HepG2 (cell line): ENCODE measurements around the gene LYPD6B. TPM values are rescaled to one million over a fixed set of nuclear protein-coding genes. Genes with fewer than 3 reads are reported as not detected.
A peak's percentile ranks its signal among the peaks of the same experiment; 100 is the strongest.

Source experiments
- ATF3 ChIP-seq: sonication (generic); formaldehyde crosslinking; IDR thresholded peaks from 2 replicates; pipeline ENCODE4 v1.4.0; 2020; ENCODE audit warnings: missing genetic modification reagents
- CBX5 ChIP-seq: sonication (generic); formaldehyde crosslinking; IDR thresholded peaks from 2 replicates; pipeline ENCODE4 v1.4.0; 2020; ENCODE audit warnings: missing genetic modification reagents, borderline replicate concordance
- CEBPB ChIP-seq: IDR thresholded peaks from 2 replicates; pipeline ENCODE4 v1.6.1; 2011; ENCODE audit warnings: low read depth, low read length, improper control_type of control experiment, borderline replicate concordance
- KAT8 ChIP-seq: IDR thresholded peaks from 2 replicates; pipeline ENCODE4 v1.6.1; 2016; ENCODE audit warnings: missing genetic modification reagents, missing compliant biosample characterization
- KLF16 ChIP-seq, 2 experiments: sonication (generic) in 1 of 2; formaldehyde crosslinking in 1 of 2; IDR thresholded peaks; 2 replicates each; pipeline versions ENCODE4 v1.6.1 to v1.8.0; 2016 to 2023; ENCODE audit warnings: missing genetic modification reagents in 2 of 2, missing compliant biosample characterization in 1 of 2
- MAF1 ChIP-seq: sonication (generic); formaldehyde crosslinking; IDR thresholded peaks from 2 replicates; pipeline ENCODE4 v1.5.0; 2020; ENCODE audit warnings: missing genetic modification reagents, borderline replicate concordance
- PHB2 ChIP-seq: fragments of 450-650 bp; IDR thresholded peaks from 2 replicates; pipeline ENCODE4 v1.6.1; 2018; ENCODE audit not compliant: partially characterized antibody
- RARA ChIP-seq: IDR thresholded peaks from 2 replicates; pipeline ENCODE4 v1.6.1; 2016; ENCODE audit warnings: missing genetic modification reagents, missing compliant biosample characterization
- SALL1 ChIP-seq: sonication (generic); formaldehyde crosslinking; IDR thresholded peaks from 2 replicates; pipeline ENCODE4 v1.8.0; 2022; ENCODE audit warnings: mild to moderate bottlenecking, missing genetic modification reagents
- SOX5 ChIP-seq: IDR thresholded peaks from 2 replicates; pipeline ENCODE4 v1.6.1; 2016; ENCODE audit warnings: borderline replicate concordance
- ZBTB26 ChIP-seq: IDR thresholded peaks from 2 replicates; pipeline ENCODE4 v1.6.1; 2016; ENCODE audit warnings: missing compliant biosample characterization, missing genetic modification reagents, borderline replicate concordance
- ZEB1 ChIP-seq: IDR thresholded peaks from 2 replicates; pipeline ENCODE4 v1.6.1; 2012; ENCODE audit warnings: mild to moderate bottlenecking, low read depth, inconsistent platforms; ENCODE audit not compliant: insufficient replicate concordance
- ZFY ChIP-seq: sonication (generic); formaldehyde crosslinking; IDR thresholded peaks from 2 replicates; pipeline ENCODE4 v1.4.0; 2020; ENCODE audit warnings: missing genetic modification reagents
- ZNF12 ChIP-seq: sonication (generic); formaldehyde crosslinking; IDR thresholded peaks from 2 replicates; pipeline ENCODE4 v1.5.0; 2020; ENCODE audit warnings: missing genetic modification reagents
- ZNF205 ChIP-seq: IDR thresholded peaks from 2 replicates; pipeline ENCODE4 v1.6.1; 2018; ENCODE audit warnings: missing biosample characterization, missing genetic modification reagents
- ZNF292 ChIP-seq: sonication (generic); formaldehyde crosslinking; IDR thresholded peaks from 2 replicates; pipeline ENCODE4 v1.8.1; 2022; ENCODE audit warnings: mild to moderate bottlenecking, low read depth, missing genetic modification reagents, borderline replicate concordance
- ZNF30 ChIP-seq: sonication (generic); formaldehyde crosslinking; IDR thresholded peaks from 2 replicates; pipeline ENCODE4 v1.5.0; 2020; ENCODE audit warnings: mild to moderate bottlenecking, missing genetic modification reagents
- ZNF451 ChIP-seq: sonication (generic); formaldehyde crosslinking; IDR thresholded peaks from 2 replicates; pipeline ENCODE4 v1.5.0; 2020; ENCODE audit warnings: mild to moderate bottlenecking, missing genetic modification reagents
- ZNF563 ChIP-seq: sonication (generic); formaldehyde crosslinking; IDR thresholded peaks from 2 replicates; pipeline ENCODE4 v1.8.0; 2022; ENCODE audit warnings: mild to moderate bottlenecking, moderate library complexity, missing genetic modification reagents
- ZNF776 ChIP-seq: sonication (generic); formaldehyde crosslinking; IDR thresholded peaks from 2 replicates; pipeline ENCODE4 v1.4.0; 2020; ENCODE audit warnings: mild to moderate bottlenecking, missing genetic modification reagents
- polyA plus RNA-seq, 8 experiments: library from polyadenylated mRNA; depleted of rRNA in 3 of 8; stranded (reverse) in 7 of 8; unstranded in 1 of 8; fragments of >200 nt; fragmentation: Illumina TruSeq in 4 of 8; extraction: Trizol in 4 of 8; gene quantifications; 2 replicates each; pipeline versions ENCODE4 v1.2.1 to v1.2.3, GENCODE V29; 2011 to 2016; ENCODE audit warnings: low read depth in 4 of 8, missing spikeins in 1 of 8, mixed read lengths in 1 of 8; ENCODE audit not compliant: insufficient read depth in 1 of 8
- total RNA-seq, 5 experiments: library from RNA; depleted of rRNA; stranded (reverse); fragments of >200 nt; fragmentation: Illumina TruSeq; extraction: Trizol; gene quantifications; 2 replicates each; pipeline ENCODE4 v1.2.3, GENCODE V29; 2016; ENCODE audit warnings: low read depth in 1 of 5
- TF ChIP-seq, protein P1 (sequence below): sonication (generic); formaldehyde crosslinking; IDR thresholded peaks from 2 replicates; pipeline ENCODE4 v1.4.0; 2020; ENCODE audit warnings: missing genetic modification reagents
- TF ChIP-seq, protein P2 (sequence below): IDR thresholded peaks from 2 replicates; pipeline ENCODE4 v1.6.1; 2018; ENCODE audit warnings: missing genetic modification reagents, mild to moderate bottlenecking, missing compliant biosample characterization
- TF ChIP-seq, protein P3 (sequence below): sonication (generic); formaldehyde crosslinking; IDR thresholded peaks from 2 replicates; pipeline ENCODE4 v1.8.1; 2023; ENCODE audit warnings: mild to moderate bottlenecking, inconsistent platforms, moderate library complexity, missing genetic modification reagents, borderline replicate concordance
- TF ChIP-seq, protein P4 (sequence below): sonication (generic); formaldehyde crosslinking; IDR thresholded peaks from 2 replicates; pipeline ENCODE4 v1.4.0; 2020; ENCODE audit warnings: missing genetic modification reagents

Gene LYPD6B
- total and polyA plus RNA-seq, 2 of the 13 experiments (the other 11 are each of a cell fraction or from before 2014, with no cell fraction given): not detected

- no peak for TF ChIP-seq ZBTB26 (CRISPR knock-in tag)
- peak; percentile 53; the same call in 1 of the 2 replicates for TF ChIP-seq ZNF292 (CRISPR knock-in tag)
- no peak for TF ChIP-seq ZEB1
- TF ChIP-seq PHB2: no peak
- TF ChIP-seq KAT8: 0 out of 2 replicates have a peak, but pooled peaks have one; percentile 30
- TF ChIP-seq ZNF563 (CRISPR knock-in tag): no peak
- peak; percentile 31; the same call in 1 of the 2 replicates for TF ChIP-seq SOX5 (CRISPR knock-in tag)
- TF ChIP-seq ZFY (CRISPR knock-in tag): 0 out of 2 replicates have a peak, but pooled peaks have one; percentile 23
- TF ChIP-seq ZNF30: no peak
- TF ChIP-seq, protein P1, sequence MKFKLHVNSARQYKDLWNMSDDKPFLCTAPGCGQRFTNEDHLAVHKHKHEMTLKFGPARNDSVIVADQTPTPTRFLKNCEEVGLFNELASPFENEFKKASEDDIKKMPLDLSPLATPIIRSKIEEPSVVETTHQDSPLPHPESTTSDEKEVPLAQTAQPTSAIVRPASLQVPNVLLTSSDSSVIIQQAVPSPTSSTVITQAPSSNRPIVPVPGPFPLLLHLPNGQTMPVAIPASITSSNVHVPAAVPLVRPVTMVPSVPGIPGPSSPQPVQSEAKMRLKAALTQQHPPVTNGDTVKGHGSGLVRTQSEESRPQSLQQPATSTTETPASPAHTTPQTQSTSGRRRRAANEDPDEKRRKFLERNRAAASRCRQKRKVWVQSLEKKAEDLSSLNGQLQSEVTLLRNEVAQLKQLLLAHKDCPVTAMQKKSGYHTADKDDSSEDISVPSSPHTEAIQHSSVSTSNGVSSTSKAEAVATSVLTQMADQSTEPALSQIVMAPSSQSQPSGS: peak; percentile 67
- TF ChIP-seq, protein P2, sequence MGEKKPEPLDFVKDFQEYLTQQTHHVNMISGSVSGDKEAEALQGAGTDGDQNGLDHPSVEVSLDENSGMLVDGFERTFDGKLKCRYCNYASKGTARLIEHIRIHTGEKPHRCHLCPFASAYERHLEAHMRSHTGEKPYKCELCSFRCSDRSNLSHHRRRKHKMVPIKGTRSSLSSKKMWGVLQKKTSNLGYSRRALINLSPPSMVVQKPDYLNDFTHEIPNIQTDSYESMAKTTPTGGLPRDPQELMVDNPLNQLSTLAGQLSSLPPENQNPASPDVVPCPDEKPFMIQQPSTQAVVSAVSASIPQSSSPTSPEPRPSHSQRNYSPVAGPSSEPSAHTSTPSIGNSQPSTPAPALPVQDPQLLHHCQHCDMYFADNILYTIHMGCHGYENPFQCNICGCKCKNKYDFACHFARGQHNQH: 0 out of 2 replicates have a peak, but pooled peaks have one; percentile 22
- no peak for TF ChIP-seq ZNF776
- 0 out of 2 replicates have a peak, but pooled peaks have one; percentile 79 for TF ChIP-seq CBX5 (CRISPR knock-in tag)
- TF ChIP-seq MAF1: no peak
- peak; percentile 84 for TF ChIP-seq SALL1
- TF ChIP-seq, protein P3, sequence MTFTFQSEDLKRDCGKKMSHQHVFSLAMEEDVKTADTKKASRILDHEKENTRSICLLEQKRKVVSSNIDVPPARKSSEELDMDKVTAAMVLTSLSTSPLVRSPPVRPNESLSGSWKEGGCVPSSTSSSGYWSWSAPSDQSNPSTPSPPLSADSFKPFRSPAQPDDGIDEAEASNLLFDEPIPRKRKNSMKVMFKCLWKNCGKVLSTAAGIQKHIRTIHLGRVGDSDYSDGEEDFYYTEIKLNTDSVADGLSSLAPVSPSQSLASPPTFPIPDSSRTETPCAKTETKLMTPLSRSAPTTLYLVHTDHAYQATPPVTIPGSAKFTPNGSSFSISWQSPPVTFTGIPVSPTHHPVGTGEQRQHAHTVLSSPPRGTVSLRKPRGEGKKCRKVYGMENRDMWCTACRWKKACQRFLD (CRISPR knock-in tag): no peak
- no peak for TF ChIP-seq ZNF205
- TF ChIP-seq ZNF451 (CRISPR knock-in tag): no peak
- TF ChIP-seq KLF16 (CRISPR knock-in tag; IDR thresholded peaks at IDR 0.05): 0 out of 4 replicates have a peak, but pooled peaks of 1 of the 2 experiments have one; percentile 33
- peak; percentile 41; the same call in 1 of the 2 replicates for TF ChIP-seq RARA (CRISPR knock-in tag)
- TF ChIP-seq ATF3 (CRISPR knock-in tag): peak; percentile 40; the same call in 1 of the 2 replicates
- peak; percentile 96 for TF ChIP-seq CEBPB
- peak; percentile 82 for TF ChIP-seq ZNF12 (CRISPR knock-in tag)
- TF ChIP-seq, protein P4, sequence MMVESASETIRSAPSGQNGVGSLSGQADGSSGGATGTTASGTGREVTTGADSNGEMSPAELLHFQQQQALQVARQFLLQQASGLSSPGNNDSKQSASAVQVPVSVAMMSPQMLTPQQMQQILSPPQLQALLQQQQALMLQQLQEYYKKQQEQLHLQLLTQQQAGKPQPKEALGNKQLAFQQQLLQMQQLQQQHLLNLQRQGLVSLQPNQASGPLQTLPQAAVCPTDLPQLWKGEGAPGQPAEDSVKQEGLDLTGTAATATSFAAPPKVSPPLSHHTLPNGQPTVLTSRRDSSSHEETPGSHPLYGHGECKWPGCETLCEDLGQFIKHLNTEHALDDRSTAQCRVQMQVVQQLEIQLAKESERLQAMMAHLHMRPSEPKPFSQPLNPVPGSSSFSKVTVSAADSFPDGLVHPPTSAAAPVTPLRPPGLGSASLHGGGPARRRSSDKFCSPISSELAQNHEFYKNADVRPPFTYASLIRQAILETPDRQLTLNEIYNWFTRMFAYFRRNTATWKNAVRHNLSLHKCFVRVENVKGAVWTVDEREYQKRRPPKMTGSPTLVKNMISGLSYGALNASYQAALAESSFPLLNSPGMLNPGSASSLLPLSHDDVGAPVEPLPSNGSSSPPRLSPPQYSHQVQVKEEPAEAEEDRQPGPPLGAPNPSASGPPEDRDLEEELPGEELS (CRISPR knock-in tag): peak; percentile 49; the same call in 1 of the 2 replicates
Measured at GRCh38 chr2:149020432-149020851, 18.1 kb upstream of the LYPD6B start (continued).
